IgD-negative memory B cell (primary cell): Measurements from ENCODE around the gene DPP10. TPM values are rescaled to one million over a fixed set of nuclear protein-coding genes. Genes with fewer than 3 reads are reported as not detected.

Source experiments
- H3K27ac Mint-ChIP-seq, 3 donors: one replicate each; pipeline ENCODE4 v1.8.0; 2020 to 2022; ENCODE audit warnings: mild to moderate bottlenecking in 3 of 3, mixed read lengths in 3 of 3, moderate library complexity in 1 of 3
- H3K27me3 Mint-ChIP-seq: one replicate; pipeline ENCODE4 v1.8.0; 2021; ENCODE audit warnings: mixed read lengths
- H3K36me3 Mint-ChIP-seq: one replicate; pipeline ENCODE4 v1.8.0; 2020; ENCODE audit warnings: mild to moderate bottlenecking, mixed read lengths
- H3K4me1 Mint-ChIP-seq, 3 donors: one replicate each; pipeline ENCODE4 v1.8.0; 2020 to 2022; ENCODE audit warnings: mixed read lengths in 3 of 3, mild to moderate bottlenecking in 1 of 3
- H3K4me3 Mint-ChIP-seq, 4 donors: one replicate each; pipeline ENCODE4 v1.8.0; 2020 to 2022; ENCODE audit warnings: mild to moderate bottlenecking in 4 of 4, mixed read lengths in 4 of 4, moderate library complexity in 3 of 4
- H3K9me3 Mint-ChIP-seq, 3 donors: one replicate each; pipeline ENCODE4 v1.8.0; 2020 to 2021; ENCODE audit warnings: mixed read lengths in 3 of 3, mild to moderate bottlenecking in 1 of 3
- polyA plus RNA-seq: library from polyadenylated mRNA; unstranded; fragments of 300-500 nt; fragmentation: Illumina TruSeq; gene quantifications from one replicate; pipeline ENCODE4 v1.2.3, GENCODE V29; 2021

DPP10 gene
- polyA plus RNA-seq, 1 donor from 2014 or later = not detected

DNA sequence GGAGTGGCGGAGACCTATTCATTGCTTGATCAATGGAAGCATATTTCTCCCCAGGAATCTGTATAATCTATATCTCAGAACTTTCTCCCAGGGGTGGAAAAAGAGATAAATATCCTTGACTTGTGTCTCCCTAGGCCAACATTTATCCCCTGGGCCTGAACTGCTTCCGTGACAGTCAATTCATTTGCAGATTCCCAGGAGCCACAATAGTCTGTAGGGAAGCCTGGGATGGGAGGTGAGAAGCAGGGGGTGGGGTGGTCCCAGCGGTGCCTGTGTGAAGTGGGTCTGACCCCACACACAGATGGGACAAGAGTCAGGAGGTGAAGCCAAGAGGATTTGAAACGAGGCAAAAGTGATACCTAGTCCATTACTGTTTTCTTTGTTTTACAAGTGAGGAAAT lies 166.8 kb downstream of the DPP10 start:
- Mint-ChIP-seq H3K9me3 (peaks cover 0 to 4% (median 0%) of the 10 kb centered on the region in 3 donors), H3K27me3 (peaks cover 2% of the 10 kb centered on the region), H3K36me3 (no peaks in the 10 kb centered on the region), H3K4me1 (no peaks in the 10 kb centered on the region), H3K27ac (no peak overlapping the region), H3K4me3 (no peak overlapping the region)

DNA sequence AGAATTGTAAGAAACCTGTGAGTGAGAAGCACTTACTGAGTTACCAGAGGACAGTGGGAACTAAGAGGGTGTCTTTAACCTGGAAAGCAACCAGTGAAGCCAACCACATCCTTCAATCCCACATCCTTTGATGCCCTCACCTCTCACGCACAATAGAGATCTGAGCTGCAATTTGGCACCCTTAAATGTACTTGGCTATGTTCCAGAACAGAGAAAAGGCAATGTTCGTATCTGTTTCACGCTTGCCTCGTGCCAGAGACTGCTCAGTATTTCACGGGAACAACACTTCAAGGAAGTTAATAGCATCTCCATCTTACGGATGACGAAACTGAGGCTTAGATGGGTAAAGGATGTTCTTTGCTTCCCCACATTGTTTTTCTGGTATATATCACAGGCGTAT lies 167.4 kb downstream of the DPP10 start:
- H3K27me3 Mint-ChIP-seq = peaks cover 2% of the 10 kb centered on the region
- H3K4me1 Mint-ChIP-seq = no peaks in the 10 kb centered on the region
- H3K36me3 Mint-ChIP-seq = no peaks in the 10 kb centered on the region
- no peak overlapping the region for H3K27ac Mint-ChIP-seq
- H3K9me3 Mint-ChIP-seq = peaks cover 0 to 2% (median 0%) of the 10 kb centered on the region in 3 donors
- H3K4me3 Mint-ChIP-seq = no peak overlapping the region

DNA sequence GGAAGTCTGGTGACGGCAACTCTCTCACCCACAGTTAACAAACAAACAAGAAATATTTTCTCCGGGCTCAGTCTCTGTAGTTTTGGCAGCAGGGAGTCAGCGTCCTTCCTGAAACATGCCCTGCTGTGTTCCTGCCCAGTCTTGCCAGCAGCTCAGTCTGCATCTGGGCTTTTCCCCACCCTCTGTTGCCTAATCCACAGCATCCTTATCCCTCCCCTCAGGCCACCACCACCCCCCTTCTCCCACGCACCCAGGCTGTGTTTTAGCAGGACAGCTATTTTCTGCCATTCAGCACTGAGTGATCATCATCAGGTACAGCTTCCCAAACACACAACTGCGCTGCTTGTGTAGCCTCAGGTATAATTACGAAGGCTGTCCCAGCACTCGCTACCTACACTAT lies 168.2 kb downstream of the DPP10 start:
- Mint-ChIP-seq H3K4me3 (no peak overlapping the region), H3K36me3 (no peaks in the 10 kb centered on the region), H3K9me3 (peaks cover 0 to 2% (median 0%) of the 10 kb centered on the region in 3 donors), H3K27me3 (peaks cover 2% of the 10 kb centered on the region), H3K4me1 (no peaks in the 10 kb centered on the region), H3K27ac (no peak overlapping the region)

DNA sequence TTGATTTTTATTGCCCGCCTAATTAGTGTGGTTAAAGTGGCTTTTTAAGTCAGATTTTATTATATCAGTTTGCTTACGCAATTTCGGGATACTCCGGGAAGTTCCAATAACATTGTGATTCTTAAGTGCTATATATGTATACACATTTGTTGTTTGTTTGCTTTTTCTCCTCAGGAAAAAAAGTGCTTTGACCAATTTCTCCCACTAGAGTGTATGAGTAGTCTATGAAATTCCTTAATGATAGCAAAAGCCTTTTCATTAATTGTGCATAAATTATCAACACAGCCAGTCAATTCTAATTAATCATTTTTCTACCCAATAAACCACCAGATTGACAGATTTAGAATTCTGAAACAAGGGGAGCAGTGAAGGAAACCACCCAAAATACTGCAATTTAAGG lies 172.2 kb downstream of the DPP10 start:
- Mint-ChIP-seq H3K36me3 (no peaks in the 10 kb centered on the region), H3K27ac (no peak overlapping the region), H3K27me3 (peaks cover 2% of the 10 kb centered on the region), H3K9me3 (peaks cover 0 to 2% (median 0%) of the 10 kb centered on the region in 3 donors), H3K4me1 (no peaks in the 10 kb centered on the region), H3K4me3 (no peak overlapping the region)

DNA sequence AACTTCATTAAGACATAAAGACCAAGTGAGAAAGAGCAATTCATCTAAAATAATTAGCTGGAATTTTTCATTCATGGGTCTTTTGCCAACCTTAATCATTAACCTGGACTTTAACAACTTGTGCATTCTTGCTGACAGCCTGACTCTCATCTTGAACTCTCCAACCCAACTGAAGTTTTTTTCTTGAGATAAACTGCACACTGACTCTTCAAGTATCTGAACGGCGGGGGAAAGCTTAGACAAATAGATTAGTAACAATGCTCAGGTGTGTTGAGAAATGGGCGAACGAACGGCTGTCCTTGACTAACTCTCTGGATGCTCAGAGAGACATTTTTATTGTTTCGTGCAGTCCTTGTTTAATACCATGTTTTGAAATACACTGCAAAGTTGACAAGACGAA lies 186.0 kb downstream of the DPP10 start:
- no peaks in the 10 kb centered on the region for H3K9me3 Mint-ChIP-seq
- H3K27ac Mint-ChIP-seq = no peak overlapping the region
- H3K4me1 Mint-ChIP-seq = no peaks in the 10 kb centered on the region
- H3K4me3 Mint-ChIP-seq = no peak overlapping the region
- no peaks in the 10 kb centered on the region for H3K27me3 Mint-ChIP-seq
- H3K36me3 Mint-ChIP-seq = no peaks in the 10 kb centered on the region

DNA sequence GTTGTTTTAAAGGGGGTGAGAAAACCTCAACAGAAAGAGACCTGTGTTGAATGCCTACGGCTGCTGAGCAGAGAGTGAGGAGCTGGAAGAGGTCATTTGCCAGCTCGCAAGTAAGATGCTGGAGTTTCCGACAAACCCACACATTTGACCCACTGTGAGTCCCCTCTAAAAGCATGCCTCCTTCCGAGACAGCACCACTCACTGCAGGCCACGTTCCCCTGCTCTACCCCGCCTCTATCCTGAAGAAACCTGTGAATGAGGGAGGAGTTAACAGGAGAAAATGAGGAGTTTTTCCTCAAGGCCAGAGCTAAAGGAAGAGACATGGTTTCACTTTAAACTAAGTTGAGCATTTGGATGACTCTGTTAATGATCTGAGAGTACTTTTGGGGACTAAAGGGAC lies 188.7 kb downstream of the DPP10 start:
- H3K27ac Mint-ChIP-seq = no peak overlapping the region
- H3K9me3 Mint-ChIP-seq = no peaks in the 10 kb centered on the region
- no peaks in the 10 kb centered on the region for H3K4me1 Mint-ChIP-seq
- H3K36me3 Mint-ChIP-seq = no peaks in the 10 kb centered on the region
- no peak overlapping the region for H3K4me3 Mint-ChIP-seq
- H3K27me3 Mint-ChIP-seq = no peaks in the 10 kb centered on the region

DNA sequence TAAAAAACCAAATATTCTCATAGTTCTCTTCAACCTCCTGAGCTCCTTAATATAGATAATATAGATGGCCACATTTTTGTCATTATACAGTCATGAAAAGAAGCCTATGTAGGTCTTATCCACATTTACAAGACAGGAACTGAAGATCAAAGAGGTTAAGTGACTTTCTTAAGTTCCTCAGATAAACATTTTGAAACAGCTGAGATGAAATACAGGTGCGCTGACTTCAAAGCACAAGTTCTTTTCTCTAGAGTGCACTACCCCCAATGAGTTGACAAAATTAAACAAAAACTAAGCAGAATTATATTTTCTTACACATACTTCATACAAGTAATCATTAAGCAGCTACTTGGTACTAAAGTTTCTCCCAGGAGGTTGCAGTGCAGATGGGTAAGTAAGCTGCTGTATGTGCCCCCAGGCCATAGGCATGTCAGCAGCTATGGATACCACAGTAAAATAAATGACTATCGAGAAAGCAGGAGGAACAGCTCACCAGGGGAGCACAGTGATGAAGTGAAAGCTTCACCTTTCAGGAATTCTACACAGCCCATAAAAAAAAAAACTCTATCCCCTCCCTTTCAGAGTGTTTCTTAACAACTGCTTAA lies 199.8 kb downstream of the DPP10 start:
- Mint-ChIP-seq H3K4me3 (no peak overlapping the region), H3K27ac (no peak overlapping the region), H3K9me3 (peaks cover 0 to 3% (median 2%) of the 10 kb centered on the region in 3 donors), H3K27me3 (peaks cover 1% of the 10 kb centered on the region), H3K4me1 (no peaks in the 10 kb centered on the region), H3K36me3 (no peaks in the 10 kb centered on the region)

DNA sequence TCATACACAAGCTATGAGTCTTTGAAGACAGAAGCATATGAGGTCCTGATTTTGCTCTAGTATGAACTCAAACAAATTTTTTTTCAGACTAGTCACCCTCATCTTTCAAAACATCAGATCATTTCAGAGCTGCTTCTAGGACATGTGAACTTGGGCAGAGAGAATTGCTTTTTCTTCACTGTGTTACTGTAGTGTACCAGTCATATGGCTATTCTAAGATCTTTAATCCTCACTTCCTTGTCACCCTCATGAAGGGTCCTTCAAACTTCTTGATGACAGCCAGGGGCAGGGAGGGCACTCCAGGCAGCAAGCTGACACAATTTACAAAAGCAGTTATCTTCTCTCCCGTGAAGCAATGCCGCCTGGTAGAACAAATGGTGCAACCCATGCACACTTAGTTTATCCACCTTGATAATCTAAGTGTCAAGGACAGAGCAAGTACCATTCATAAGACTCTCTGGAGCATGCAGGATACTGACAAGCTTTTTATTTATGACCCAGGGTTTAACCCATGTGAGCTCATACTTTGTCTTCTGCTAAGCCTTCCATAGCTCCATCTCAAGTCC lies 200.6 kb downstream of the DPP10 start:
- no peak overlapping the region for H3K4me3 Mint-ChIP-seq
- peaks cover 0 to 2% (median 2%) of the 10 kb centered on the region in 3 donors for H3K9me3 Mint-ChIP-seq
- no peaks in the 10 kb centered on the region for H3K4me1 Mint-ChIP-seq

DNA sequence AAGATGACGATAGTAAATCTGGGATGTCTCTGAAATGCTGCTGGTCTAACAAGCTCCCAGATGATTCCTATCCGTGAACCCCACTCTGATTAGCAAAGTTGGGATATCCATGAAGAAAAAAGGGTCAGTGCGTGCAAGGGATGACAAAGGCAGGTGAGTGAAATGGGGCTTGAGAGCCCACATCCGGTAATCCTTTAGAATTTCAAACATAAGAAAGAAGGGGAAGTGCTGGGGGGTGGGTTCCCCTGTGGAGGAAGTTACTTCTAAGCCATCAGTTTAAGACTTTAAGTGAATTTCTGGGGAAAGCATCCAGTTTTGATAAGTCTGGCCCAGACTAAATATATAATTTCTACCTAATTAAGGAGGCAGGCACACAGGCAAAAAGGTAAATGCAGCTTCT lies 209.5 kb downstream of the DPP10 start:
- Mint-ChIP-seq H3K36me3 (no peaks in the 10 kb centered on the region), H3K4me3 (no peak overlapping the region), H3K27me3 (no peaks in the 10 kb centered on the region), H3K9me3 (peaks cover 3 to 6% (median 4%) of the 10 kb centered on the region in 3 donors), H3K27ac (no peak overlapping the region), H3K4me1 (no peaks in the 10 kb centered on the region)

More for the DNA sequence above, 200.6 kb downstream of the DPP10 start:
- Mint-ChIP-seq H3K27me3 (peaks cover 1% of the 10 kb centered on the region), H3K36me3 (no peaks in the 10 kb centered on the region), H3K27ac (no peak overlapping the region)

DNA sequence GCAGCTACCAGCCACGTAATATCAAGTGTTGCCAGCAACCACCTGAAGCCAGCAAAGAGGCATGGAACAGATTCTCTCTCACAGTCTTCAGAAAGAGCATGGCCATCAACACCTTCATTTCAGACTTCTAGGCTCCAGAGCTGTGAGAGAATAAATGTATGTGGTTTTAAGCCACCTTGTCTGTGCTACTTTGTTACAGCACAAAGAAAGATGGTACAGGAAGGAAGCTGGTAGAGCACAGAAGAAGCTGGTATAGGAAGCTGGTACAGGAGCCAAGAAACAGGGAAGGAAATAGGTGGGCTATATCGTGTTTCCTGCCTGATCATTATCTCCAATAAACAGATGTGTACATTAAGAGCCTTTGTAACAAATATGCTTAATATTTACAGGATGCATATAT lies 217.4 kb downstream of the DPP10 start:
- H3K9me3 Mint-ChIP-seq = peaks cover 0 to 5% (median 3%) of the 10 kb centered on the region in 3 donors
- peaks cover 13% of the 10 kb centered on the region for H3K27me3 Mint-ChIP-seq
- peaks cover 0 to 5% (median 0%) of the 10 kb centered on the region in 3 donors for H3K4me1 Mint-ChIP-seq
- H3K27ac Mint-ChIP-seq = peak overlapping the region in 1 of 3 donors; percentile 51
- no peaks in the 10 kb centered on the region for H3K36me3 Mint-ChIP-seq
- H3K4me3 Mint-ChIP-seq = no peak overlapping the region

DNA sequence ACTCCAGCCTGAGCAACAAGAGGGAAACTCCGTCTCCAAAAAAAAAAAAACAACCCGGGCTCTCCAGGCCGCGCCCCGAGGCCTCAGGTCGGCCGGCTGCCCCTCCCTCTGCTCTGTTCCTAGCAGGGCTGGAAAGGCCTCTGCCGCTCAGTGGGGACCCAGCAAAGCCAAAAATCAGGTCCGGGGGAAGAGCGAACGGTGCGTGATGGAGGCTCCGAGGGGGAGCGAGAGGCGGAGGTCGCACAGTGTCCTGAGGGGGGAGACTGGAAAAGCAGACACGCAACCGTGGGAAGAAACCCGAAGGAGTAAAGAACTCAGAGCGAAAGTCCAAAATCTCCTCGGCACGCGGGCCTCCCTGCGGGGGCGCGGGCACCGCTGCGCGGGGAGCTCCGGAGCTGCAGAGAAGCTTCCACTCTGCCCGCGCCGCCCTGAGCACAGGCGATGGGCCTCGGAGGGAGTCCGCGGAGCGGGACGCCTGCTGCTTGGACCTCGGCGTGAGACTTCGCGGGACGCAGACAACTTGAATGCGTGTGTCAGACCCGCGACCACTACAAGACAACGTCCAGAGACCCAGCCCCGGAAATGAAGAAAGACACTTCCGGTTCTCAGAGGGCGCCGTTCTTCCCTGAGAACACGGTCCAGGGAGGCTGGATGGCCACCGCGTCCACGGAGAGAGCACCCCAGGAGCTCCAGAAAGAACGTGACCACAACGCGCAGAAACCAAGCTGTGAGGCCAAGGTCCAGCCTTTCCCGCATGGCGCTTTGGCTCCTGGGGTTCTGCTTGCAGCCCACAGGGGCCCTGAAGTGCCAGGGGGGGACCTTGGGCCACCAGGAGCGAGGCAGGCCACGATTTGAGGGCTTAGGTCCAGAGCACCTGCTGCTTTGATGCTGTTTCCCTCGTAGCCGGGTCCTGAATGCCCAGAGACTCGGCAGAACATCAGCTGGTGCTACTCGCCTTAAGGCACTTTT lies 219.8 kb downstream of the DPP10 start:
- H3K4me3 Mint-ChIP-seq = peak overlapping the region in 1 of 4 donors; percentile 66

DNA sequence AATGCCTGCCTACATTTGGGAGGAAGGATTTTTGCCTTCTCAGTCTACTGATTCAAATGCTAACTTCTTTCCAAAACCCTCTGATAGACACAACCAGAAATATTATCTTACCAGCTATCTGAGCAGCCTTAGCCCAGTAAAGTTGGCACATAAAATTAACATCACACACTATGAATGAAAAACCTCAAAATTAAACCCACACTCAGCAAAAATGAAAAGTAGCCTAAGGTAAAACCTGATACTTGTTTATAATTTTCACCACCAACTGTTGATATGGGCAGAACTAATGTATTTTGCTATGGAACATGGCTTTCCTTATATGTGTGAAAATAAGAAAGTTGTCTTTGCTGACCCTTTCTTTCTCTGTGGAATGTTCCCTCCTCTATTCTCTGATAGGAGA lies 226.0 kb downstream of the DPP10 start:
- Mint-ChIP-seq H3K36me3 (no peaks in the 10 kb centered on the region), H3K27me3 (peaks cover 5% of the 10 kb centered on the region), H3K9me3 (peaks cover 0 to 3% (median 0%) of the 10 kb centered on the region in 3 donors), H3K4me3 (no peak overlapping the region), H3K4me1 (no peaks in the 10 kb centered on the region), H3K27ac (no peak overlapping the region)

More for the DNA sequence above, 219.8 kb downstream of the DPP10 start:
- Mint-ChIP-seq H3K27me3 (peaks cover 13% of the 10 kb centered on the region), H3K9me3 (peaks cover 0 to 5% (median 3%) of the 10 kb centered on the region in 3 donors), H3K36me3 (no peaks in the 10 kb centered on the region), H3K4me1 (peaks cover 0 to 5% (median 0%) of the 10 kb centered on the region in 3 donors), H3K27ac (no peak overlapping the region)

DNA sequence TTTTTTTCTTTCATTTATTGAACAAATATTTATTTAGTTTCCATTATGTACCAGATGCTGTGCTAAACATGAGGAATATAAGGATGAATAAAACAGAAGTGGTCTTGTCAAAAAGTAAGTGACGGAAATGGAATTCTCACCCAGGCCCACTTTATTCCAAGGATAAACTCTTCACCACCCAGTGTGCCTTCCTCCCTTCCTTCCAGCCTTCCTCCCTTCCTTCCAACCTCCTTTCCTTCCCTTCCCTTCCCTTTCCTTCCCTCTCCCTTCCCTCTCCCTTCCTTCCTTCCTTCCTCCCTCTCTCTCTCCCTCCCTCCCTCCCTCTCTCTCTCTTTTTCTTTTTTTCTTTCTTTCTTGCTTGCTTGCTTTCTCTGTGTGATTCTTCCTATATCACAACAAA lies 240.8 kb downstream of the DPP10 start:
- peaks cover 2% of the 10 kb centered on the region for H3K27me3 Mint-ChIP-seq
- no peak overlapping the region for H3K4me3 Mint-ChIP-seq

DNA sequence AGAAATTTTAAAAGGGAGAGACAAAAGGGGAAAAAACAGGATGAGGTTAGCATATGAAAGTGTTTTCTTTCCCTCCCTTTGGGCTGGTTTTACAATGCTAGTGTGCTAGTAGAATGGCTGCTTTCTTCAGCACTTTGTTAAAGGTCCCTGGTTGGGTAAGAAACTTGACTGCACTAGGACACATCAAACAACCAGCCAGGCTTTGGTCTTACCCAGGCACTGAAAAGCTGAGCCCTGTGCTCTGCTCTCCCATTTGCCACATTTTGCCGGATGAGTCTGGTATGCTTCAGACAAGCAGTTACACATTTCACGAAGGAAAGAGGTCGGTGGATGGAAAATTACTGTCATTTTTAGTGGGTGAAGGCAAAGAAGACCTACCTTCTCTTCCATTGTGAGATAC lies 242.0 kb downstream of the DPP10 start:
- H3K4me1 Mint-ChIP-seq = no peaks in the 10 kb centered on the region
- H3K36me3 Mint-ChIP-seq = no peaks in the 10 kb centered on the region
- no peak overlapping the region for H3K27ac Mint-ChIP-seq
- H3K27me3 Mint-ChIP-seq = no peaks in the 10 kb centered on the region
- peak overlapping the region in 1 of 4 donors; percentile 5 for H3K4me3 Mint-ChIP-seq
- no peaks in the 10 kb centered on the region for H3K9me3 Mint-ChIP-seq

More for the DNA sequence above, 240.8 kb downstream of the DPP10 start:
- no peaks in the 10 kb centered on the region for H3K36me3 Mint-ChIP-seq
- no peaks in the 10 kb centered on the region for H3K4me1 Mint-ChIP-seq
- H3K9me3 Mint-ChIP-seq = no peaks in the 10 kb centered on the region
- no peak overlapping the region for H3K27ac Mint-ChIP-seq

DNA sequence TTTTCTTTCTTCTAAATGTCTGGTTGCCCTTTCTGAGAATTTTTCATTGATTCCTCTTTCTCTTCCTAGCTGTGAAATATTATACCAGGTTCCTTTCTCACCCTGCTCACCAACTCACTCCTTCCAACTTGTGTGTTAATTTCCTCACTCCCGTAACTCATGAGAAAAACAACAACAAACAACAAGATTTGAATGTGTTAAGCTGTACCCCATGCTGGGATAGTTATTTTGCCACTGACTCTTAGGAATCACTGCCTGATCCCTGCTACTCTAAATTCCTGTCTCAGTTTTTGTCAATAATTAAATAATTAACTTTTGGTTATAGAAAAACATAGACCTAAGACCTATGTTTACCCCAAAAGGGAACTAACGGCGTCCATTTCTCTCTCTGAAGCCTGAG lies 242.7 kb downstream of the DPP10 start:
- H3K27ac Mint-ChIP-seq = no peak overlapping the region
- no peaks in the 10 kb centered on the region for H3K9me3 Mint-ChIP-seq
- H3K36me3 Mint-ChIP-seq = no peaks in the 10 kb centered on the region
- no peaks in the 10 kb centered on the region for H3K27me3 Mint-ChIP-seq
- no peaks in the 10 kb centered on the region for H3K4me1 Mint-ChIP-seq
- no peak overlapping the region for H3K4me3 Mint-ChIP-seq
